ENCODE results near the gene UGT1A9. TPM values are rescaled to one million over a fixed set of nuclear protein-coding genes. Genes with fewer than 3 reads are reported as not detected.

Gene UGT1A9
- total and polyA plus RNA-seq, 2 of the 13 experiments (the other 11 are each of a cell fraction or from before 2014, with no cell fraction given), result 0.07 TPM; not detected in 1

- TF ChIP-seq, protein P1, sequence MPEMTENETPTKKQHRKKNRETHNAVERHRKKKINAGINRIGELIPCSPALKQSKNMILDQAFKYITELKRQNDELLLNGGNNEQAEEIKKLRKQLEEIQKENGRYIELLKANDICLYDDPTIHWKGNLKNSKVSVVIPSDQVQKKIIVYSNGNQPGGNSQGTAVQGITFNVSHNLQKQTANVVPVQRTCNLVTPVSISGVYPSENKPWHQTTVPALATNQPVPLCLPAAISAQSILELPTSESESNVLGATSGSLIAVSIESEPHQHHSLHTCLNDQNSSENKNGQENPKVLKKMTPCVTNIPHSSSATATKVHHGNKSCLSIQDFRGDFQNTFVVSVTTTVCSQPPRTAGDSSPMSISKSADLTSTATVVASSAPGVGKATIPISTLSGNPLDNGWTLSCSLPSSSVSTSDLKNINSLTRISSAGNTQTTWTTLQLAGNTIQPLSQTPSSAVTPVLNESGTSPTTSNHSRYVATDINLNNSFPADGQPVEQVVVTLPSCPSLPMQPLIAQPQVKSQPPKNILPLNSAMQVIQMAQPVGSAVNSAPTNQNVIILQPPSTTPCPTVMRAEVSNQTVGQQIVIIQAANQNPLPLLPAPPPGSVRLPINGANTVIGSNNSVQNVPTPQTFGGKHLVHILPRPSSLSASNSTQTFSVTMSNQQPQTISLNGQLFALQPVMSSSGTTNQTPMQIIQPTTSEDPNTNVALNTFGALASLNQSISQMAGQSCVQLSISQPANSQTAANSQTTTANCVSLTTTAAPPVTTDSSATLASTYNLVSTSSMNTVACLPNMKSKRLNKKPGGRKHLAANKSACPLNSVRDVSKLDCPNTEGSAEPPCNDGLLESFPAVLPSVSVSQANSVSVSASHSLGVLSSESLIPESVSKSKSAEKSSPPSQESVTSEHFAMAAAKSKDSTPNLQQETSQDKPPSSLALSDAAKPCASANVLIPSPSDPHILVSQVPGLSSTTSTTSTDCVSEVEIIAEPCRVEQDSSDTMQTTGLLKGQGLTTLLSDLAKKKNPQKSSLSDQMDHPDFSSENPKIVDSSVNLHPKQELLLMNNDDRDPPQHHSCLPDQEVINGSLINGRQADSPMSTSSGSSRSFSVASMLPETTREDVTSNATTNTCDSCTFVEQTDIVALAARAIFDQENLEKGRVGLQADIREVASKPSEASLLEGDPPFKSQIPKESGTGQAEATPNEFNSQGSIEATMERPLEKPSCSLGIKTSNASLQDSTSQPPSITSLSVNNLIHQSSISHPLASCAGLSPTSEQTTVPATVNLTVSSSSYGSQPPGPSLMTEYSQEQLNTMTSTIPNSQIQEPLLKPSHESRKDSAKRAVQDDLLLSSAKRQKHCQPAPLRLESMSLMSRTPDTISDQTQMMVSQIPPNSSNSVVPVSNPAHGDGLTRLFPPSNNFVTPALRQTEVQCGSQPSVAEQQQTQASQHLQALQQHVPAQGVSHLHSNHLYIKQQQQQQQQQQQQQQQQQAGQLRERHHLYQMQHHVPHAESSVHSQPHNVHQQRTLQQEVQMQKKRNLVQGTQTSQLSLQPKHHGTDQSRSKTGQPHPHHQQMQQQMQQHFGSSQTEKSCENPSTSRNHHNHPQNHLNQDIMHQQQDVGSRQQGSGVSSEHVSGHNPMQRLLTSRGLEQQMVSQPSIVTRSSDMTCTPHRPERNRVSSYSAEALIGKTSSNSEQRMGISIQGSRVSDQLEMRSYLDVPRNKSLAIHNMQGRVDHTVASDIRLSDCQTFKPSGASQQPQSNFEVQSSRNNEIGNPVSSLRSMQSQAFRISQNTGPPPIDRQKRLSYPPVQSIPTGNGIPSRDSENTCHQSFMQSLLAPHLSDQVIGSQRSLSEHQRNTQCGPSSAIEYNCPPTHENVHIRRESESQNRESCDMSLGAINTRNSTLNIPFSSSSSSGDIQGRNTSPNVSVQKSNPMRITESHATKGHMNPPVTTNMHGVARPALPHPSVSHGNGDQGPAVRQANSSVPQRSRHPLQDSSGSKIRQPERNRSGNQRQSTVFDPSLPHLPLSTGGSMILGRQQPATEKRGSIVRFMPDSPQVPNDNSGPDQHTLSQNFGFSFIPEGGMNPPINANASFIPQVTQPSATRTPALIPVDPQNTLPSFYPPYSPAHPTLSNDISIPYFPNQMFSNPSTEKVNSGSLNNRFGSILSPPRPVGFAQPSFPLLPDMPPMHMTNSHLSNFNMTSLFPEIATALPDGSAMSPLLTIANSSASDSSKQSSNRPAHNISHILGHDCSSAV (CRISPR knock-in tag; IDR thresholded peaks at IDR 0.05; ENCODE audit: borderline replicate concordance), result no peak
- TF ChIP-seq ZNF274 (CRISPR knock-in tag; IDR thresholded peaks at IDR 0.05) (no peak; the same call in 1 of the 2 replicates), HNRNPK (IDR thresholded peaks at IDR 0.05; ENCODE audit: low read depth, low read length, poor library complexity, severe bottlenecking) (no peak), ZNF660 (CRISPR knock-in tag; IDR thresholded peaks at IDR 0.05; ENCODE audit: borderline replicate concordance, low read depth) (no peak), ZNF629 (CRISPR knock-in tag; conservative IDR thresholded peaks at IDR 0.05) (no peak), TARDBP (CRISPR knock-in tag; IDR thresholded peaks at IDR 0.05) (peak; percentile 98), SP4 (CRISPR knock-in tag; IDR thresholded peaks at IDR 0.05) (no peak; the same call in 1 of the 2 replicates), AKAP8 (CRISPR knock-in tag; IDR thresholded peaks at IDR 0.05) (peak; percentile 79; the same call in 1 of the 2 replicates), ZUFSP (CRISPR knock-in tag; IDR thresholded peaks at IDR 0.05; ENCODE audit: borderline replicate concordance) (no peak), ZNF761 (CRISPR knock-in tag; conservative IDR thresholded peaks at IDR 0.05) (no peak; the same call in 1 of the 2 replicates), MAFF (IDR thresholded peaks at IDR 0.05; ENCODE audit: low read depth, low read length) (0 out of 2 replicates have a peak, but pooled peaks have one; percentile 10), SP140L (CRISPR knock-in tag; IDR thresholded peaks at IDR 0.05; ENCODE audit: borderline replicate concordance) (no peak), SIX1 (CRISPR knock-in tag; IDR thresholded peaks at IDR 0.05; ENCODE audit: borderline replicate concordance) (peak; percentile 94), ZNF766 (CRISPR knock-in tag; IDR thresholded peaks at IDR 0.05; ENCODE audit: borderline replicate concordance) (no peak), ZNF121 (CRISPR knock-in tag; IDR thresholded peaks at IDR 0.05) (no peak), MXD1 (CRISPR knock-in tag; IDR thresholded peaks at IDR 0.05) (no peak)
- TF ChIP-seq, protein P2, sequence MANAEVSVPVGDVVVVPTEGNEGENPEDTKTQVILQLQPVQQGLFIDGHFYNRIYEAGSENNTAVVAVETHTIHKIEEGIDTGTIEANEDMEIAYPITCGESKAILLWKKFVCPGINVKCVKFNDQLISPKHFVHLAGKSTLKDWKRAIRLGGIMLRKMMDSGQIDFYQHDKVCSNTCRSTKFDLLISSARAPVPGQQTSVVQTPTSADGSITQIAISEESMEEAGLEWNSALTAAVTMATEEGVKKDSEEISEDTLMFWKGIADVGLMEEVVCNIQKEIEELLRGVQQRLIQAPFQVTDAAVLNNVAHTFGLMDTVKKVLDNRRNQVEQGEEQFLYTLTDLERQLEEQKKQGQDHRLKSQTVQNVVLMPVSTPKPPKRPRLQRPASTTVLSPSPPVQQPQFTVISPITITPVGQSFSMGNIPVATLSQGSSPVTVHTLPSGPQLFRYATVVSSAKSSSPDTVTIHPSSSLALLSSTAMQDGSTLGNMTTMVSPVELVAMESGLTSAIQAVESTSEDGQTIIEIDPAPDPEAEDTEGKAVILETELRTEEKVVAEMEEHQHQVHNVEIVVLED (CRISPR knock-in tag; IDR thresholded peaks at IDR 0.05; ENCODE audit: borderline replicate concordance), result no peak
Measured at GRCh38 chr2:233745073-233745755, 73.5 kb downstream of the UGT1A9 start (continued).
